Activated gamma-delta T cell (primary cell): ENCODE results near the gene LPCAT4.

Experiments used
- DNase-seq: peaks from one replicate; lab custom pipeline; 2025; lab: John Stamatoyannopoulos, UW

Gene LPCAT4

DNA sequence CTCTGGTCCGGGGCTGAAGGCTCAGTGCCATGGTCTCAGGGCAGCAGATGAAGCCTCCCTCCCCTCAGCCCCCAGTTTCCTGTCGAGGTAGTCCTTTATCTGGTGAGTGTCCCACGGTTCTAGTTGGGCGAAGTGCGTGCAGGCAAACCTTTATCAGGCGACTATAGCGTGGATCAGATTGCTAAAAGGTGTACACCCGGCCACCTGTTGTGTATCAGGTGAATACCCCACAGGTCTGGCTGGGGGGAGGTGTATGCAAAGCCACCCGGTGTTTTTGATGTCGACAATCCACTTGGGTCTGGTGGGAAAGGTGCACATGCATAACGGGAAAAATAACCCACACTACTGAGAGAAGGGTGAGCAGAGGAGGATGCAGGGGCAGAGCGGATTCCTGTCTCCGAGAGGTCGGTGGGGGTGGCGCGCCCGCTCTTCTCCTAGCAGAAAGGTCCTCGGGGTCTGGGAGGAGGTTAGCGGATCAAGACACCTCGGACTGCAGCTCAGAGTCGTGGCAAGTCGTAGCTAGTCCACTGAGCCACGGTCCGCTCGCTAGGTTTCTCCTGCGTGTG, 29.9 kb downstream of the LPCAT4 start:
- DNase-seq: no peak

DNA sequence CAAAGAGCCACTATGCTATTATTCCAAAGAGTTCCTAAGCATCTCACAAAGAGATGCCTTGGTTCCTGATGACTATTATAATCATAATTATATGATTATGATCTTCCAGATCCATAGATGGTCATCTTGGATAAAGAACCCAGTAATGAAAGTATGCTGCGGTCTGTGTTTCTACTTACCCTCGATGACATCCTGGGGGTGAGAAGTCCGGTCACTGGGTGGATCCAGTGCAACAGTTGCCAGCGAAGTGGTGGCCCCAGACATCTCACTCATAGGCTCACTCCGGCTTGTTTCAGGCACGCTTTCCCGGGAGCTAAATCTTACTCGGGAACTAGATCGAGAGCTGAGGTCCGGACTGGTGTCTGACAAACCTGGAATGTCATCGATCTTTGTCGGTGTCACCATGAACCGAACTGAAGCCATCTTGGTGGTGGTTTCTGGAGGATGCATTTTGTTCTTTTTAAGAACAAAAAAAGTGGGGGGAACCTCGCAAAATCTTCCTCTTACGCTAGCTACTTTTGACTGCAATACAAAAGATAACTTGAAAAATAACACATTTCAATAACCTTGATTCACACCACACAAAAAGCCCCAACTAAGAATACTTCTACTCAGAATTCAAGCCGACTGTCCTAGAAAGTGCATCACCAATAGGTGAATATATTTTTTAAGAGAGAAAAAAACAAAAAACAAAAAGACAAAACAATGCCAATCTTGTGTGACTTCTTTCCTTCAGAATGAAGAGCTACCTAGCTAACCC, 30.6 kb downstream of the LPCAT4 start:
- no peak for DNase-seq

DNA sequence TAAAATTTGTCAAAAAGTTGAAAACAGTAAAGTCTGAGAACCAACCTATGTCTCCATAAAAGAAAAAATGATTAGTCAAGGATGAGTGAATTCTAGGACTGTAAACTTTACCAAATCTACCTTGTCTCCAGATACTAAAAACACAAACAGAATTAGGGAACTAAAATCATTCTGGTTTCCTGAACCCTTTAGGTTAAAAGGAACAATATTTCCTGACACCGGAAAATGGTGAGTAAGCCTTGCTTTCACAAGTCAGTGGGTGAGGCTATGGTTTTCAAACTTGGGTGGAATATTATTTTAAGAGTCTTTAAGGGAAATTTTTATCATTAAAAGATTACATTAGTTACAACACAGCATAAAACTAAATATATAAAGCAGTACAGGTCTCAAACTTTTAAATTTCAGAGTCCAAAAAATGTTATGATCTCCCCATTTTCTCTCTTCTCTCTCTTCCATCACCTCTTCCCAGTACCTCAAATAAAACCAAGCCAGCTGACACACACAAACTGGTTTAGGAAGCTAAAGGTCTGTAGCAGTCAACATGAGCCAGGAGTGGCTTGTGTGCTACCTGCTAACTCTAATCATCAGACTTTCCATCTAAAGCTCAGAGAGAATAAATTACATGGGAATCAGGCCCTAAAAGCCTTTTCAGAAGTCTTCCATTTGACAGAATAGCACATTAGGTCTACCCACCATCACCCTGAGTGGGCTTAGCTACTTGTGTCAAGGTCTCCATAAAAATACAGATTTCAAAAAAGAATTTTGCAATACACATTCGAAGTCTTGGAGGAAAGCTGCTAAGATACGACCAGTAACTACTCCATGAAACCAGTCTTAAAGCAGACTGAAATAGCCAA, 31.6 kb downstream of the LPCAT4 start:
- no peak for DNase-seq

DNA sequence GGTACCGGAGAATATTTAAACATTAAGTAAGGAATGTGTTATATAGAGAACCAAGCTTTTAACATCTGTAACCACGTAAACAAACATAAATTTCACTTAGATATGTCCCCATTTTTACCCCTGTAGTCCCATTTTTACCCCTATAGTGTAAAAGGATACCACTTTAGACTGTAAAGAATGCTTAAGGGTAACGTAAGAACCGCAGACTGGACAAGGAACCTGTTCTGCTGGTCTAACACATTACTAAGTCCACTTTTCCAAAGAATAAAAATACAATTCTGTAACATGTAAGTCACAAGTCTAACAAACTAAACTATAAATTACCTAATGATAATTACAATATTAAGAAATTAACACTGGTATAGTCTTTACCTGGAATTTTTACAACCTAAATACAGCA, 32.3 kb downstream of the LPCAT4 start:
- DNase-seq: no peak

DNA sequence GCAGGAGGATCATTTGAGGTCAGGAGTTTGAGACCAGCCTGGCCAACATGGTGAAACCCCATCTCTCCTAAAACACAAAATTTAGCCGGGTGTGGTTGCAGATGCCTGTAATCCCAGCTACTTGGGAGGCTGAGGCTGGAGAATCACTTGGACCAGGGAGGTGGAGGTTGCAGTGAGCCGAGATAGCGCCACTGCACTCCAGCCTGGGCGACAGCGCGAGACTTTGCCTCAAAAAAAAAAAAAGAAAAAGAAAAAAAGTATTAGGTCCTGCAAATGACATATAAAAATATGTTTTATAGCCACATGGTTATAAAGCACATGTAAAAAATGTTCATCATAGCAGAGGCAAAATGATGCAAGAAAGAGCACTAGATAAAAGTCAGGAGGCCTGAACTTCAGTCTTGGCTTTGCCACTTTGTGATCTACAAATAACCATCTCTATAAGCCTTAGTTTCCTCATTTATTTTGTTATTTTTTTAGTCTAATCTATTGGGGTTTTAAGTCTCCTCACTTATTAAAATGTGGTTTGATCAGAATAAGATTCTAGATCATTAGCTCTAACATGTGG, 34.4 kb downstream of the LPCAT4 start:
- no peak for DNase-seq

DNA sequence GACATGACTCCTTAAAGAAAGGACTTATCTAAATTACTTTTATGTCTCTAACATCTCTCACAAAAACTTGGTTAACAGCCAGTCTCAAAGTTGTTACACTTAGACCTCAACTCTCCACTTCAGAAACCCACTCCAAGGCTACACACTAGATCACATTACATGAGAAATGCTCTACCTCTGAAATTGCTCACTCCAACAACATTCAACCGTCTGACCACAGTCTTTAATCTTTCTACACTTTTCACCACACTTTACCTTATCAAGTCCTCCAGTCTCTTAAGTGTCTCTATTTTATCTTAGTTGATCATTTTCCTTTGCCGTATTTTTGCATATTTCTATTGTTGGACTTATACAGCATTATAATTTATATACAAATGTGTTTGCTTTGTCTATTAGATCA, 35.2 kb downstream of the LPCAT4 start:
- DNase-seq: no peak

DNA sequence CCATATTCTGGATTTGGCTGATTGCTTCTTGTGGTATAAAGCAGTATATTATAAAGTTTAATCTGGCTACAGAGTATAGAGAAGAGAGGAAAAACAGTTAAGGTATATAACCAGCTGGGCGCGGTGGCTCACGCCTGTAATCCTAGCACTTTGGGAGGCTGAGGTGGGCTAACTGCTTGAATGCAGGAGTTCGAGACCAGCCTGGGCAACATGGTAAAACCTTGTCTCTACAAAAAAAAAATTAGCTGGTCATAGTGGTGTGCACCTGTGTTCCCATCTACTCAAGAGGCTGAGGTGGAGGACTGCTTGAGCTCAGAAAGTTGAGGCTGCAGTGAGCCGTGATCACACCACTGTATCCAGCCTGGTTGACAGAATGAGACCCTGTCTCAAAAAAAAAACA, 36.7 kb downstream of the LPCAT4 start:
- no peak for DNase-seq

DNA sequence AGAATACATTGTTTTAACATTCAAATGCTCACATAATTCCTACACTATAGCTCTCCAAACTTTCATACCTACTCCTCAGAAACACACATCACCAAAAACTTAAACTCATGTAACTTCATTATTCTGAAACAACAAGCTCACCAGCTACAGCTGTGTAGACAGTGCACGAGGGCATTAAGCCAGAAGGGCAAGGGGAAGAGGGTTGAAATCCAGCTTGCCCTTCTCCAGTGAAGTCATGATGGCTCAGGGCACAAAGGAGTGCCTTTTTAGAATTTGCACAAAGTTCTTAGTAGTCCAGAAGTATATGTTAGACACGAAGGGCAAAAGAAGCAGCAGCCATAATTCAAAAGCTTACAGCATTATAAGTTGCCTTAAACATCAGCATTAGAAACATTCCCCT, 38.0 kb downstream of the LPCAT4 start:
- no peak for DNase-seq

DNA sequence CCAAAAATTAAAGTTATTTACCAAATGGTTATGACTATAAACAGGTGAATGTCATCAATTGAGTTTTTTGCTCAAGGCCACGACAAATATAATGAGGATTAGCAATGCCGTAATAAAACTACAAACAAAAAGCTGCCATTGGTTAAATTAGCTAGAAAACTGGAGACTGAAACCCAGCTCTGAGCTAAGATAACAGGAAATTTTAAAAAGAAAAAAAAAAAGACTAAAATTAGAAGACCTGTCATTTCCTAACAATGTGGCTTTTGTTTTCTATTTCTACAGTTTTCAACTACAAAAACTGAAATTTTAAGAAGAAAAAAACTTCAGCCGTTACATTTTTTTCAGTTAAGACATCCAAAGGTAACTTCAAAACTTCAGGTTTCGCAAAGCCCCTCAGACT, 39.1 kb downstream of the LPCAT4 start:
- DNase-seq: no peak

DNA sequence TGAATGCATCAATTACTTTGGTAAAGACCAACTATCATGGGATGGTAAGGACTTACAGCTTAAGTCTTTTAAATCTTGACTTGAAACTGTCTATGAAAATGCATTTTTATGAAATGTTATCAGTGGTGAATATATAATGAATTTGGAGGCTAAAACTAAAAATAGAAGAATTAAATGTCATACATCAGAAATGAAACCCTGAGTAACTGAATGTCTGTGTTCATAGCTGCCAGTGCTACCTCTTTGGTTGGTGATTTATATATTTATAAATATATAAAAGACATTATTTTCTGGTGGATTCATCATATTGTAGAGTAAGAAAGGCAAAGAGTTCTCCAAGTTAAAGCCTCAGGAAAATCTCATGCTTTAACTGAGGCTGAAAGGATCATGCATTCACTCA, 41.6 kb downstream of the LPCAT4 start:
- DNase-seq: no peak

DNA sequence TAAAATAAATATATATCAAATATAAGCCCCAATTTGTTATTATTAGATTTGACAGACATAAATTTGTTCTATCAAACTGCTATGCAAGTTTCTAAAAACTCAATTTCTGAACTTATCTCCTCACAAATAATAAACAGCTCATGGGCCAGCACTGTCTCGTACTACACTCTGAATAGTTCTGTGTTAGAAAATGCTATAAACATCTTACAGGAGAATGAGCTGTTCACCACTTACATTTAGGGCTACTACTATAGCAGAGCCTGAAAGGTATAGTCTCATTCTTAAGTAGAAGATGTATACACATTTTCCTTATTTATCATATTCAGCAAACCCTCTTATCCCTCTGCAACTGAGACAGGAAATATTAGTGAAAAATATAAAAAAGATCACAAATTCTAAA, 42.1 kb downstream of the LPCAT4 start:
- no peak for DNase-seq

DNA sequence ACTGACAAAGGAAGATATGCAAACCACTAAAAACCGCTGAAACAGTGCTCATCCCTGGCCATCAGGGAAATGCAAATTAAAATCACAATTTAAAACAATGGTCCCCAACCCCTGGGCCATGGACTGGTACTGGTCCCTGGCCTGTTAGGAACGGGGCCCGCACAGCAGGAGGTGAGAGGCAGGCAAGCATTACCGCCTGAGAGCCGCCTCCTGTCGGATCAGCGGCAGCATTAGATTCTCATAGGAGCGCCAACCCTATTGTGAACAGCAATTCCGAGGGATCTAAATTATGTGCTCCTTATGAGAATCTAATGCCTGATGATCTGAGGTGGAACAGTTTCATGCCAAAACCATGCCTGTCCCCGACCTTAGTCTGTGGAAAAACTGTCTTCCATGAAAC, 43.8 kb downstream of the LPCAT4 start:
- DNase-seq: no peak

DNA sequence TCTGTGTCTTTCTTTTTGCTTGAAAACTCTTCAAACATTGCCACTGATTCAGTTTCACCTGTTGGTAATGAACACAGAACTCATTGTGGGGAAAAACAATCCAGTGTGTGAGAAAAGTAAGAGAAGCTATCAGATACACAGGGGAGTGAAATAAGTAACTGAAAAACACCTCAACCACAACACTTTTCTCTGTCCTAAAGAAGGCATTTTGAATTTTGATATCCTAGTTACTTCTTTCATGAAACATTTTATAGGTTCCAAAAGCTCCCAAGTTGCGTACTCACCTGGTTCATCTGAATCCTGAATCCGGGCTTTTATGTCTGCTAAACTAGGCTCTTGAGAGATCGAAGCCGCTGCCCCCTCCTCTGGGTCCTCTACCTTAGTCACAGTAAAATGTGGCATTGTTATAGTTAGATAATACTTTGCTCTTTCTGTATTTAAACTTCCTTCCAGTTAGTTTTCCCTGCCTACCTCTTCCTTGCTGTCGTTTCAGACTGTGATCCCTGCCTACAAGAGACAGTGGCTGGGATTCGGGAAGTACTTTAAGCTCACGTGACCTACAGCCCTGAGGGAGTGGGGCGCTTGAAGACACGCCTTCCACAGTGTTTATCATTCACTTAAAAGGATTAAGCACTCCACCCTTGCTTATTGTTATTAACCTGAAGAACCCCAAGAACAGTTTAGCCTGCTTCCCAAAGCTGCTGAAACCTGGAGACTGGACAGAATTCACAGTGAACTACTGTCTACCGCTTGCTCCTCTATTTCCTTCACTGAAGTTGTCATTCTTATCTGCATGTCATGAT, 48.5 kb downstream of the LPCAT4 start:
- no peak for DNase-seq

DNA sequence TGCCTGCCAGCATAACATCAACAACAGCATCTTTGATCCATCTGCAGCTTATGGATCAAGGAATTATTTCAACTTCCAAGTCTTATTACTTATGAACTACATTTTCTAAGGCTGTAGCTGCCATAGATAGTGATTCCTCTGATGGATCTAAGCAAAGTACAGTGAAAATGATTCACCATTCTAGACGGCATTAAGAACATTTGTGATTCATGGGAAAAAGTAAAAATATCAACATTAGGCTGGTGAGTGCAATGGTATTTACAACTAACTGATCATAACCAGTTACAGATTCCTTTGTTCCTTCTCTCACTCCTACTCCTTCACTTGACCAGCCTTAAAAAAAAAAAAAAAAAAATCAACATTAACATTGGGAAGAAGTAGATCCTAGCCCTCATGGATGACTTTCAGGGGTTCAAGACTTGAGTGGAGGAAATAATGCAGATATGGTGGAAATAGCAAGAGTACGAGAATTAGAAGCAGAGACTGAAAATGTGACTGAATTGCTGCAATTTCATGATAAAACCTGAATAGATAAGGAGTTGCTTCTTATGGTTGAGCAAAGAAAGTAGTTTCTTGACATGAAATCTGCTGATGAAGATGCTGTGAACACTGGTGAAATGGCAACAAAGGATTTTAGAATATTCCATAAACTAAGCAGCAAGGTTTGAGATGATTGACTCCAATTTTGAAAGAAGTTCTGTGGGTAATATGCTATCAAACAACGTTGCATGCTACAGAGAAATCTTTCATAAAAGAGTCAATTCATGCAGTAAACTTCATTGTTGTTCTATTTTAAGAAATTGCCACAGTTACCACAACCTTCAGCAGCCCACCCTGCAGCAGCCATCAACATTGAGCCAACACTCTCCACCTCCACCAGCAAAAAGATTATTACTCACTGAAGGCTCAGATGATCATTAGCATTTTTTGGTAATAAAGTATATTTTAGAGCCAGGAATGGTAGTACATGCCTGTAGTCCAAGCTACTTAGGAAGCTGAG, 52.2 kb downstream of the LPCAT4 start:
- DNase-seq: no peak

DNA sequence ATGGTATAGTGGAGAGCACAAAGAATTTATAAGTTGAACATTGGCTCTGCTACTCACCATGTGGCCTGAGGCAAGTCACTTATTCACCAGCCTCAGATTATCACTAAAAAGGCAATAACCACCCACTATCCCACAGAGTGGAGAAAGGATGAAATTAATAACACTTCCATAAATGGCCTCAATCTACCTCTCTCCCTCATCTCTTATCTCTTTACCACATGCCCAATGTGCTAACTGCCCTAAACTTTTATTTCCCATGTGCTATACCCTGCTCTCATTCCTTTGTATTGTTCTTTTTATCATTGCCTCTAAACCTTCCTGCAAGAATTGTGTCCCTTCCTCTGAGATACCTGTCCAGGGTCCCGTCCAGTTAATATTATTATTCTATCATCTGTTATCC, 55.4 kb downstream of the LPCAT4 start:
- DNase-seq: no peak
